Activated naive CD4-positive, alpha-beta T cell treated with Interleukin-2 at 50 U/mL for 16 hours (primary cell): ENCODE results near the gene ACO1.

Experiments used
- DNase-seq: peaks from one replicate; pipeline ENCODE4 v3.0.0-alpha.2; 2020

Gene ACO1

DNA sequence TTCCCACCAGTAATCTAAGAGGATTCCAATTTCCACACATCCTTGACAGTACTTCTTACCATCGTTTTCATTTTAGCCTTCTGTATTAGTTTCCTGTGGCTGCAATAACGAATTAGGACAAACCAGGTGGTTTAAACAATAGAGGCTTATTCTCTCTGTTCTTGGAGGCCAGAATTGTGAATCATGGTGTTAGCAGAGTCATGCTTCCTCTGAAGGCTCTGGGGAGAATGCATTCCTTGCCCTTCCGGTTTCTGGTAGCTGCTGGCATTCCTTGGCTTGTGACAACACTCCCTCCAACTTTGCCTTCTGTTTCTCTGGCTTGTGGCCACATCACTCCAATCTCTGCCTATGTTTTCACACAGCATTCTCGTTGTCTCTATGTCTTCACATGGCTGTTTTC, 118.0 kb downstream of the ACO1 start:
- no peak for DNase-seq

DNA sequence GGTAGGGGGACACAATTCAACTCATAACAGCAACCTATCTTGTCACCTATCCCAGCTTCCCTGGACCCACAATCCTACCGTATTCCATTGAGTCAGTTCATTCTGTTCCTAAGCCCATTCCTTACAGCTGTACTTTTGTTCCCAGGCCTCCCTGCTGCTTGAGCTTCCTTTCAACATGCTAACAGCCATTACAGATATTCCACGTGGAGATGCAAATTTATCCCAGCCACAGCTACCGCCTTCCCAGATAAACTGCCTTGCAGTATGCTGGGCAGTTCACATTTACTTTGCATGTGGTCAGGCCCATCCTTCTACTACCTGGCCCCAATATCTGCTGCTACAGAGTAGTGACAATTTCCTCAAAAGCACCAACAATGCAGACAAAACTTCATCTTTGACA, 118.6 kb downstream of the ACO1 start:
- DNase-seq: no peak
